A549 (cell line): ENCODE results near the gene PALLD.

Source experiments
- CTCF ChIP-seq: fragments of >200 bp; sonication (Bioruptor Twin); formaldehyde crosslinking; IDR thresholded peaks from 3 replicates; pipeline ENCODE4 v1.5.1; 2016
- EP300 ChIP-seq, 2 experiments: fragments of >200 bp; sonication (Bioruptor Twin); formaldehyde crosslinking; IDR thresholded peaks; 2 replicates in 1 of 2; 3 replicates in 1 of 2; pipeline ENCODE4 v1.6.1; 2016 to 2017
- HOXB13 ChIP-seq: fragments of 250-450 bp; sonication (Bioruptor Pico); IDR thresholded peaks from 2 replicates; pipeline ENCODE4 v1.5.0; 2020; ENCODE audit warnings: low read depth, mild to moderate bottlenecking, moderate library complexity
- KDM1A ChIP-seq: fragments of 200-600 bp; sonication (generic); IDR thresholded peaks from 2 replicates; pipeline ENCODE4 v1.6.1; 2016; ENCODE audit warnings: low read depth, mild to moderate bottlenecking
- POLR2A ChIP-seq: IDR thresholded peaks from 2 replicates; pipeline ENCODE4 v1.6.1; 2012; ENCODE audit warnings: mild to moderate bottlenecking, low read length
- SMC3 ChIP-seq: fragments of >200 bp; sonication (Bioruptor Twin); formaldehyde crosslinking; IDR thresholded peaks from 3 replicates; pipeline ENCODE4 v1.6.1; 2018; ENCODE audit warnings: inconsistent platforms

- TF ChIP-seq HOXB13 (no peak), CTCF (no peak), POLR2A (no peak), EP300 (IDR thresholded peaks at IDR 0.05) (no peak), SMC3 (no peak), KDM1A (no peak)
Measured at GRCh38 chr4:168478868-168479267, 18.0 kb upstream of the PALLD start.
